GM18499 (cell line): ENCODE data around the gene XYLT1.

Experiments
- ATAC-seq: cut with Tn5 transposase; IDR thresholded peaks from one replicate; pipeline ENCODE4 v1.9.1; 2021; ENCODE audit warnings: moderate number of reproducible peaks; ENCODE audit not compliant: insufficient read depth, unreplicated experiment

XYLT1 gene

GRCh38 chr16:17273142-17273561 lies 197.6 kb downstream of the XYLT1 start:
- ATAC-seq, result no peak

- ATAC-seq, result no peak
Measured at GRCh38 chr16:17272716-17273115, 198.0 kb downstream of the XYLT1 start.

- no peak for ATAC-seq
Measured at GRCh38 chr16:17271687-17272086, 199.1 kb downstream of the XYLT1 start.

- ATAC-seq, result no peak
Measured at GRCh38 chr16:17270683-17271109, 200.1 kb downstream of the XYLT1 start.

GRCh38 chr16:17270111-17270510 lies 200.6 kb downstream of the XYLT1 start:
- no peak for ATAC-seq

- no peak for ATAC-seq
Measured at GRCh38 chr16:17269439-17269838, 201.3 kb downstream of the XYLT1 start.

- ATAC-seq, result no peak
Measured at GRCh38 chr16:17266608-17267313, 204.0 kb downstream of the XYLT1 start.

GRCh38 chr16:17265154-17265553 lies 205.6 kb downstream of the XYLT1 start:
- ATAC-seq, result no peak

- ATAC-seq, result no peak
Measured at GRCh38 chr16:17261197-17261858, 209.4 kb downstream of the XYLT1 start.

- ATAC-seq, result no peak
Measured at GRCh38 chr16:17260276-17260849, 210.4 kb downstream of the XYLT1 start.

- ATAC-seq, result no peak
Measured at GRCh38 chr16:17259751-17260270, 210.9 kb downstream of the XYLT1 start.

GRCh38 chr16:17258848-17259713 lies 211.7 kb downstream of the XYLT1 start:
- no peak for ATAC-seq

- no peak for ATAC-seq
Measured at GRCh38 chr16:17258077-17258599, 212.6 kb downstream of the XYLT1 start.

- ATAC-seq, result no peak
Measured at GRCh38 chr16:17257426-17258023, 213.2 kb downstream of the XYLT1 start.

GRCh38 chr16:17252701-17253100 lies 218.1 kb downstream of the XYLT1 start:
- ATAC-seq, result no peak

GRCh38 chr16:17252064-17252463 lies 218.7 kb downstream of the XYLT1 start:
- ATAC-seq, result no peak

- no peak for ATAC-seq
Measured at GRCh38 chr16:17251496-17251895, 219.3 kb downstream of the XYLT1 start.

GRCh38 chr16:17246974-17247732 lies 223.6 kb downstream of the XYLT1 start:
- no peak for ATAC-seq

- no peak for ATAC-seq
Measured at GRCh38 chr16:17246268-17246885, 224.4 kb downstream of the XYLT1 start.
